COLO668 (cell line): Measurements from ENCODE around the gene ABL2.
"Not testable (repeated sequence)": the region's sequence is repeated elsewhere in the genome, so short reads cannot be mapped to it uniquely, and the experiment has no call there.

Source experiments
- DNase-seq: peaks from one replicate; lab custom pipeline; 2025; ENCODE audit not compliant: unreplicated experiment; lab: John Stamatoyannopoulos, UW

The ABL2 gene

DNA sequence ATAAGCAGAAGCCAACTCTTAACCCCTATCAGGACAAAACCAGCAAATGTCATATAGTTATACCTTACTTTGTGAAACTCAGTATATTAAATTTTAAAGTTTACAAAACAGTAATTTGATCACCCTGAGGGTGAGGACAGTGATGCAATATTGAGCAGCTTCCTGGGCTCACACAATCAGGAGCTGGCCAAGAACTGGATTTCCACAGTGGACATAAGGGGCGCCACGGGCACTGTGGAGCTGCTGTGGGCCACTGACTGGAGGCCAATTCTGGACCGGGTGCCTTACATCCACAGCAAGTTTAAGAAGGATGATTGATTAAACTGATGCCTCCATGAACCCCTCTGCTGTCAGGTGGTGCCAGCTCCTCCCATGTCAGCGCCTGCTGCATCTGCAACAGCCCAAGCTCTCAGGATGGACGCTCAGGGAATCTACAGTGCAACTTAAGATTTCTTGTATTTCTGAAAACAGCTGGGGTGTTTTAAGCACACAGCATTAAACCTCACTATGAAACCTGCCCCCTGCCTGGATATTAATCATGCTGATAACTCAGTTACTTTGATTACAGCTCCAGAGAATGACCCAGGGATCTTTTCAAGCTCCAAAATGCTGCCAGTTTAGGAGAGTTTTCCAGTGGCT, 91.7 kb downstream of the ABL2 start:
- no peak for DNase-seq

DNA sequence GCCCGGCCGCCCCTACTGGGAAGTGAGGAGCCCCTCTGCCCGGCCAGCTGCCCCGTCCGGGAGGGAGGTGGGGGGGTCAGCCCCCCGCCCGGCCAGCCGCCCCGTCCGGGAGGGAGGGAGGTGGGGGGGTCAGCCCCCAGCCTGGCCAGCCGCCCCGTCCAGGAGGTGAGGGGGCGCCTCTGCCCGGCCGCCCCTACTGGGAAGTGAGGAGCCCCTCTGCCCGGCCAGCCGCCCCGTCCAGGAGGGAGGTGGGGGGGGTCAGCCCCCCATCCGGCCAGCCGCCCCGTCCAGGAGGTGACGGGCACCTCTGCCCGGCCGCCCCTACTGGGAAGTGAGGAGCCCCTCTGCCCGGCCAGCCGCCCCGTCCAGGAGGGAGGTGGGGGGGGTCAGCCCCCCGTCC, 93.8 kb downstream of the ABL2 start:
- DNase-seq: not testable (repeated sequence)

DNA sequence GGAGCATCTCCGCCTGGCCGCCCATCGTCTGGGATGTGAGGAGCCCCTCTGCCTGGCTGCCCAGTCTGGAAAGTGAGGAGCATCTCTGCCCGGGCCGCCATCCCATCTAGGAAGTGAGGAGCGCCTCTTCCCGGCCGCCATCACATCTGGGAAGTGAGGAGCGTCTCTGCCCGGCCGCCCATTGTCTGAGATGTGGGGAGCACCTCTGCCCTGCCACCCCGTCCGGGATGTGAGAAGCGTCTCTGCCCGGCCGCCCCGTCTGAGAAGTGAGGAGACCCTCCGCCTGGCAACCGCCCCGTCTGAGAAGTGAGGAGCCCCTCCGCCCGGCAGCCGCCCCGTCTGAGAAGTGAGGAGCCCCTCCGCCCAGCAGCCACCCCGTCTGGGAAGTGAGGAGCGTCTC, 94.3 kb downstream of the ABL2 start:
- DNase-seq: not testable (repeated sequence)

DNA sequence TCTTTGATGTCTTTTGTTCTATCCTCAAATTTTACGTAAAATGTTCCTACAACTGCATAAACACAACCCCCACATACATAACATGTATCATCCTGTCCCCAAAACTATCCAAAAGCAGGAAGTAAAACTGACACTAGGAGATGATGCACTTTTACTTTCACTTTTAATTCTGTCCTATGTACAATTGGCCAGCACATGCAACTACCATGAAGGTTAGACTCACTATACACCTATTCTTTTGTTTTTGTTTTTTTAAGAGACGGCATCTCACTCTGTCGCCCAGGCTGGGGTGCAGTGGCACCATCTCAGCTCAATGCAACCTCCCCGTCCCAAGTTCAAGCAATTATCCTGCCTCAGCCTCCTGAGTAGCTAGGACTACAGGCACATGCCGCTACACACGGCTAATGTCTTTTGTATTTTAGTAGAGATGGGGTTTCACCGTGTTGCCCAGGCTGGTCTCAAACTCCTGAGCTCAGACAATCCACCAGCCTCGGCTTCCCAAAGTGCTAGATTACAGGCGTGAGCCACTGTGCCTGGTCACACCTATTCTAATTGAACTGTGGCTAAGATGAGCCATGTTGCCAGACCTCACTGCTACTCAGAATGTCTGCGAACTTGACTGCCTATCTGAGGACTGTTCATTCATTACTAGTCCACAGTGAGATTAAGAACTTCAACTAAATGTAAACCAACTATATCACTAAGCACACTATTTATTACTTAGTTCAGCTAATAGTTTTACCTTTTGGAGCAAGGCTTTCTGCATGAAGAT, 99.6 kb downstream of the ABL2 start:
- DNase-seq: no peak

DNA sequence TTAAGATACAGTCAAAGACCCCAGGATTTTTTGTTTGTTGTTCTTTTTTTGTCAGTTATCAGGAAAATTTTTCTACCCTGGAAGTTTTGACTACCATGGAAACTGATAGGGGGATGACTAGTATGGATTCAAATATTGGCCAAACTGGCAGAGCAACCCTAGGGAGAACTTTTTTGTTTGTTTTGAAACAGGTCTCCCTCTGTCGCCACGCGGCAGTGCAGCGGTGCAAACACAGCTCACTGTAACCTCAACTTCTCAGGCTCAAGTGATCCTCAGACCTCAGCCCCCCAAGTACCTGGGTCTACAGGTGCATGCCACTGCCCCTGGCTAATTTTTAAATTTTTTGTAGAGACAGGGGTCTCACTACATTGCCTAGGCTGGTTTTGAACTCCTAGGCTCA, 101.0 kb downstream of the ABL2 start:
- DNase-seq: no peak

DNA sequence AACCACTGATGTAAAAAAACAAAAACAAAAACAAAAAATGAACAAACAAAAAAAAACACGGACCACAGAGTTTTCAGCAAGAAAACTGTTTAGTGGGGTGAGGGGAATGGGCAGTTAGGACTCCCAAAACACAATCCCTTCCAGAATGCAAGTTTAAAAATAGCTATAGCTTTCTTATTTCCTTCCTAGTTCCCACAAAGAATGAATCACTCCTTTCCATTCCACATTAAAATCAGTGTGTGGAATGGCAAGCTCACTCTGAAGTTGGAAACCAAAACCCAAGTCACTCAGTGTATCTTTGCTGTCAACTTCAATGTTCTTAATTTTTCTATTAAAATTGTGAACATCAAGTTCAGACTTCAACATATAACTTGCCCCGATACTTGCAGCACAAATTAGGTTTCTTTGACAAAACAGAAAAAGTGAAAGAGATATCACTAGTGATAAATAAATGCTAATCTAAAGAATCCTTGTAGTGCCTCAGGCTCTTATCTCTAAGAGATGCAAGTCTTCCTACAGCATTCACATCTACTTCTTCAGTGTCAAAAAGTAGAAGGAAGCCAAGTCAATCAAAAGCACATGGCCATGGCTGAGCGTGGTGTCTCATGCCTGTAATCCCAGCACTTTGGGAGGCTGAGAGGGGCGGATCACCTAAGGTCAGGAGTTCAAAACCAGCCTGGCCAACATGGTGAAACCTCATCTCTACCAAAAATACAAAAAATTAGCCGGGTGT, 102.1 kb downstream of the ABL2 start:
- no peak for DNase-seq

DNA sequence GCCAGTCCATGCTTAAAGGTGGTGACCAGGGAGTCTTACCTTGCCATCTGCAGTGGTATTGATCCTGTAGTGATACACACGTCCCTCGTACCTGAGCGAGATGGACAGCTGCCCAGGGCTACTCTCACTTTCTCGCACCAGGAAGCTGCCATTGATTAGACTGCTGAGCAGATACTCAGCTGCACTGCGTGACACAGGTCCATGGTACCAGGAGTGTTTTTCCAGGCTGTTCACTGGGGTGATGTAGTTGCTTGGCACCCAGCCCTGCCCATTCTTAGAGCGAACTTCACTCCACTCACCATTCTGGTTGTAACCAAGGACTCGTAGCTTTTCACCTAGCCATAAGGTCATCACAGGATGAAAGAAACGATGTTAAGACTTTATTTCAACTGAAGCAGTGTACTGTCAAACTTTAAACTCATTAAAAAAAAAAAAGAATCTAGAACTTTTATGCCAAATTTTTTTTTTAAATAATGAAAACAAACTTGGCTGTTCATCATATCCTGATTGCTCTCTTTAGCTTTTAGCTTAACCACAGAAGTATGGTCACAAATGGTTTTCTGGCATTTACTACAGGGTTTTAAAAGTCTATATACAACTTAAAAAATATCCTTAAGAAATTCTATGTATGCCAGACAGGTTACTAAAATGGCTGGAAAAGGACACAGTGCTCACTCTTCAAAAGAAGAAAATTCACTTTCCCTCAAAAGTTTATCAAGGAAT, 103.0 kb downstream of the ABL2 start:
- DNase-seq: no peak

DNA sequence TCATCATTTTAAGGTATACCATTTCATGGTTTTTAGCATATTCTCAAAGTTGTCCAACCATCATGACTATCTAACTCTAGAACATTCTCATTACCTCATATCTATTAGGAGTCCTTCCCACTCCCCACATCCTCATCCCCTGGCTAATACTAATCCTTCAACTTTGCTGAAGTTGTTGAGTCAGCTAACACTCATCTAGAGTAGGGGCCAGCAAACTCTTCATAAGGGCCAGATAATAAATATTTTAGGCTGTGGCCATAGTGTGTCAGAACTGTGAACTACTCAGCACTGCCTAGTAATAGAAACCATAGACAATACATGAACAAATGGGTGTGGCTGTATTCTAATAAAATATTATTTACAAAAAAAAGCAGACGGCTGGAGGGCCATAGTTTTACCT, 104.6 kb downstream of the ABL2 start:
- no peak for DNase-seq

DNA sequence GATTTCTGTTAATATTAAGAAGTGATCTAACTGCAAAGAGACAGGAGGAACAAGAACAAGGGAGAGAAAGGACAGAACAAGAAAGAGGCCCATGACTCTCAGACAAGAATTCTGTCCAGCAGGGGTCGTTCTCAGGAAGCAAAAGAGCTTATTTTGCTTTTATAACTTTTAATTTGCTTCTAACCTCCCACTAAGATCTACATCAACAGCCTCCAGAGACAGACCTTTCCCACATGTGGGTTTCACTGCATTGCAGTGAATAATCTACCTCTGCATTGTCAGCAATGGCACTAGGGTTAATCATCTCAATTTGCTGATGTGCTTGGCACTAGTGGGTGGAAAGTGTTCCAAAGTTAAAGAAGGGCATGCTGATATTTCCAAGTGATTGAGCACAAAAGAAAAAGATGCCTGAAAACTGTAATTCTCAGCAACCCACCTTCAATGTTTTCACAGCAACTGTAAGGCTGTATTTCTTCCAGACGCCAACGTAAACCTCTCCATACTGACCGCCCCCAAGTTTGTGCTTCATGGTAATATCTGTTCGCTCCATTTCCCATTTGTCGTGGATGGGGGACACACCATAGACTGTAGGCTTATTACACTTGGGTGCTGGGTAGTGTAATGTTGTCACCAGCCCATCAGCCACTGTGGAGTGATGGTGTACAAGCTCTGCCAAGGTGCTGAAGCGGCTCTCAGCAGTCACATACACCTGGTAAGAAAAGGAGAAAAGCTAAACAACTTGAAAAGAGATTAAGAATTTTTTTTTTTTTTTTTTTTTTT, 108.1 kb downstream of the ABL2 start:
- DNase-seq: peak; percentile 24

DNA sequence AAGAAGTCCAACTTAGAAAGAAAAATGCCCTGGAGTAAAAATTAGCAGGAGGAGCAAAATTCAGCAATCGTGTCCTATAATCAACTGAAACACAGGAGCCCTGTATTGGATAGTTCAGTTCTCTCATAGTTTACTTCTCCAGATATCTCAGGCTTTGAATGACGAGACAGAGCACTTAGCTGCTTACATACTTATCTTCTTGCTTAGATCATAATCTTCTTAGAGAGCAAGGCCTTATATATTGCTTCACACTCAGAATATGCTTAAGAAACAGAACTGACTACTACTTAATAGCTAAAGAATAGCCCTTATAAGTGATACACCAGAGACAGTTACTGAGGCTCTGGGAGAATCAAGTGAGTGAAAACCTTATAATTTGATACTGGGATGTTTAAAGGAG, 108.7 kb downstream of the ABL2 start:
- DNase-seq: no peak

DNA sequence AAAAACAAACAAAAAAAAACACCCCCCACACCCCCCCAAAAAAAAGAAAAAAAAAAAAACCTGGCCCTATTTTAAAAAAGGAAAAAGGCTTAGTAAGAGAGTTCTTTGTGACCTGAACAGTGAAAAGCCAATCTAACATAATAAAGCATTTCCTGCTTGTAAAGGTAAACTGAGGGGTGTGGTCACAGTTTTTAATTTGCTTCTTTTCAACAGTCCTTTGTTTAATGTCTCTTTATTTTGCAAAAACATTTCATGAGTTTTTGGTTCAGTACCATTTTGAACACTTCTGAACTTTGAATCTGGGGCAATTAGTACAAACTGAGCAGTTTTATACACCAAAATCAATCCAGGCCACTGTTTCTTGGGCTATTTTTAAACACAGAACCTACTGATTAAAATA, 110.0 kb downstream of the ABL2 start:
- no peak for DNase-seq

DNA sequence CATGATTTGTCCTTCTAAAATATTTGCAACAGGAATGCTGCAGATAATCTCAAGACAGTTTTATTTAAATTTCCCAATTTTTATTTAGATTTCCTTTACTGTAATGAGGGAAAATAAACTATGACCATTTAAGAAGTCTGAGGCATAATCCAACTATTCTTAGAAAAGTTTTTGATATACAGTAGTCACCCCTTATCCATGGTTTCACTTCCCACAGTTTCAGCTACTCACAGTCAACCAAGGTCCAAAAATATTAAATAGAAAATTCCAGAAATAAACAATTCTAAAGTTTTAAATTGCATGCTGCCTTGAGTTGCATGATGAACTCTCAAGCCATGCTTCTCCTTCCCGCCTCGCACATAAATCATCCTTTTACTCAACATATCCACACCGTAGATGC, 114.3 kb downstream of the ABL2 start:
- no peak for DNase-seq

DNA sequence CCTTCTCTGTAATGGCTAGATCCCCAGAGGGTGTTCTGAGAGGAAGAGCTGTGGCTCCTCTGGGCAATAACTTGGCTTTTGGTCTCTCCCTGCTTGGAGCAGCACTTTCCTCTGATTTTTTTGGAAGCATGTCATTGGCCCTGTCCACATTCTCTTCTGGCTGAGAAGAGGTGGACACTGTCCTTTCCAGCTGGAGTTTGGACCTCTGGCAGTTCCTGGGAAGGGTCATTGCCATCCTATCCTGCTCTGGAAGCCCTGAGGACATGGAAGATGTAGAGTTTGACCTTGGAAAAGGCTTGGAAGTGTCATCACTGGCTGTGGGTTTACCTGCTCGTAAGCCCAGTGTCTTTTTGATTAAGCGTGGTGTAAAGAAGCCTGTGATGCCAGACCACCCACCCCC, 120.8 kb downstream of the ABL2 start:
- no peak for DNase-seq

DNA sequence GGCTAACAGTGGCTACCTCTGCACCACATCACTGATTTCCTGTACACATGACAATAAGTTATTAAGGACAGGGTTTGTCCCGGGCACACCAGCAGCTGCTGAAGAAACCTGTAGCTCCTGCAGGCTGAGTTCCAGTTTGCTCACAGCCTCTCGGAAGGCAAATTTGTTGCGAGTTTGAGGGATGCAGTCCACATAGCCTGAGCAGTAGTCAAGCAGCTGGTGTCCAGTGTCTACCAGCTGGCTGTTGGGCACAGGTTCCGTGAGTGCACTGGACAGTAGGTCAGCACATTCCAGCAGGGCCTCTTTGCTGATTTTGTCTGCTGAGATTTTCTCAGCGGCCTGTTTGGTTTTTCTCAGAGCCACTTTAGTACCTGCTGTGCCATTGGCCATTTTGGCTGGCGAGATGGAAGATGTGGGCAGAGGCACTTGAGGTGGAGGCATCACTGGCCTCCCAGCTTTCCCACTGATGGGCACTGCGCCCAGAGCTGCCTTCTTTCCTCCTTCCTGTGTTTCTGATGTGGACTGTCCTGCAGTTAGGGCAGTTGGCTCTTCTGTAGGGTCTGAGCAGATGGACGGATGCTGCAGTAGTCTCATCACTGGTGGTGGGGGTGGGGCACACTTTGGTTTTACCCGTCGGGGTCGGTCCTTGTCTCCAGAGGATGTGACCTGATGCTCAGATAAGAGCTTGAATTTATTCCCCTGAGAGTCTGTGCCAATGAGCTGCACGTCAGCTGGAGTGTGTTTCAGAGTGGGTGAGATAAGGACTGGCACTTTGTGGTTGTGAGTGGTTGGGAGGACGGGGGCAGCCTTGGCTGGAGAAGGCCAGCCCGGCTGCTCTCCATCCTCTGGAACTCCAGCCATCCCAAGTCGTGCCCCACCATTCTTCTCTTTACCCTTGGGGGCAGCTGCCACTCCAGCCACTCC, 121.5 kb downstream of the ABL2 start:
- no peak for DNase-seq

DNA sequence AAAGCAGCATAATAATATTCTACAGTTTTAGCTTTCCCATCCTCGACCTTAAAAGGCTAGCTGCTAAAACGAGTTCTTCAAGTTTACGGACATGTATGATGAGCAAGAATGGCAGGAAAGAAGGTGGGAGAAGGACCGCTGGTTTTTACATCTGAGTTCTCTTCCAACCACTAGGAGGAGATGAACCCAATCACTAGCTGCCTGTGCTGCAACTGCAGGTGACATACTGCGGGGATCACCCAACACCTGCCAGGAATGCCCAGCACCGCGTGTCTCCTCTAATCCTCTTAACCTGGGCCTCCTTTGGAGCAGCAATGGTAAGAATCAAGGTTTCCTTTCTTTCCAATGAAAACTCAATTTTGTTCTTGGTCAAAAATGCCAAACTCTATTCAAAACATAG, 124.1 kb downstream of the ABL2 start:
- DNase-seq: peak; percentile 19

DNA sequence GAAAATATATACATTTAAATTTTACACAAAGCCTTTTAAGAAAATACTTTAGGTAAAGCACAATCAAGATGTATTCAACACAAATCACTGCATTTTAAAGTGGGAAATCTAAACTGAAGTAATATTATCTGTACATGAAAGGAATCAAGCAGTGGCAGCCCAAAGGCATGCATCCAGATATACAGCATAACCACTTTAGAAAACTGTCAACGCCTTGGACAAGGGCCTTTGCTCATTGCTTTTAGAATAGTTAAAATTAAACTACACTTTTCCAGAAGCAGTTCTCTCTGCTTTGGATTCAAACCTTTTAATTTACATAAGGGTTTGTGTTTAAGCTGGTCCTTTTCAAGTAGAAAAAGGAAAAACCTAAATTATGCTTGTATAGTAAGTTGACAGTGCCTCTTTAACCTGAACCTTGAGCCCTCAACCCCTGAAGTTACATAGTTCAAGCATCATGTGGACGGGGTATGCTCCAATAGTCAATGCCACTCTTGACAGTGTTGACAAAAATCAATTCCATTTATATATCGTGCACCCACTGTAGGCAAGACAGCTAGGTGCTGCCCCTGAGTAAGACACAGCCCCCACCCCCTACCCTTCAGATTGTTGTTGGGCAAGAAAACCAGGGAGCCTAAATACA, 124.7 kb downstream of the ABL2 start:
- DNase-seq: no peak

DNA sequence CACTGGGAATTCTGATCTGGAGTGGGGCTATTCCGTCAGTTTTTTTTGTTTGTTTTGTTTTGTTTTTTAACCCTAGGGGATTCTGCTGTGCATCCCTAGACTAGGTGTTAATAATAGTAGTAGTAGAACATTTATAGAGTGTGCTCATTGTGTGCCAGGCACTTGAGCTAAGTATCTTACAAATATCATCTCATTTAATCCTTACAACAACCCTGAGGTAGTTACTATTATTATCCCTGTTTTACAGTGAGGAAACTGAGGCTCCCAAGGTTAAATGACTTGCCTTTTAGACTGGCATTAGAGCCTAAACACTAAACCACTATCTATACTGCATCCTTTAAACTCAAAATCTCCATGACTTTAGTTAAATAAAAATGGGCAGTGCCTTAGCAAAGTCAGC, 125.5 kb downstream of the ABL2 start:
- no peak for DNase-seq

DNA sequence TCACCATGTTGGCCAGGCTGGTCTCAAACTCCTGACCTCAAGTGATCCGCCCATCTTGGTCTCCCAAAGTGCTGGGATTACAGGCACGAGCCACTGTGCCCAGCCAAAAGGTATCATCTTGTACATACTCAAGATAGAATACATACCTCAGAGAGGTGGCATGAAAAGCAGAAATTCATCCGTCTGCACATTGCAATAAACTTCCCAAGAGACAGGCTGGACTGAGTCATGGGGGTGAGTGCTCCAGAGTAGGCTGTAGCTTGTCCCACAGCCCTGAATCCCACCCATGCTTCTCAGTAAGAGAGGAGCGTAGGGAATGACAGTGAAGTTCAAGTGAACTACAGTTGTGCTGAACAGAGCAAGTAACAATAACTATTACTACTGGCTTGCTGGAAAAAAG, 127.9 kb downstream of the ABL2 start:
- no peak for DNase-seq

DNA sequence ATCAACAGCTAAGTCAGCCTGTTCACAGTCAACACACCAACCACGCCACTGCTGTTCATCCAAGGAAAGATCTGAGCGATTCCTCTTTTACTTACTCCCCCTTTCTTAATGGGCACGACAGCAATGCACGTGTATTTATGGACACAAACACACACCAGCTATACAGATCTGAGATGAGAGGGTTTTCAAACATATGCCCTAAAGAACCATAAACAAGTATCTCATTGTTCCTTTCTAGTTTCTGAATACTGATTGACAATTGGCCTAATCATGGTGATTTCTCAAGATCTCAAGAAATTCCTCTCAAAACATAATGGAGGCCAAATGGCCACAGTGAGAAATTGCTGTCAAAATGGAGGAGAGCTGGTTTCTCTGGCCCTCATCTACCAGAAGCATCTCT, 129.6 kb downstream of the ABL2 start:
- no peak for DNase-seq
